GM23338 (cell line): ENCODE measurements around the gene VGLL4. TPM values are rescaled to one million over a fixed set of nuclear protein-coding genes. Genes with fewer than 3 reads are reported as not detected.

Experiments
- ATAC-seq: fragments of 200-7000 bp; cut with Tn5 transposase; 3 replicates; pipeline ENCODE4 v1.9.1; 2020
- DNase-seq: peaks from one replicate; pipeline ENCODE4 v3.0.0-alpha.2; 2015; ENCODE audit warnings: low spot score
- H2AFZ ChIP-seq: fragments of 200-600 bp; sonication (generic); 2 replicates; pipeline ENCODE4 v1.8.0; 2016; ENCODE audit warnings: antibody characterized with exemption, mild to moderate bottlenecking, moderate library complexity
- H3F3A ChIP-seq: fragments of 200-600 bp; sonication (generic); replicated peaks from 2 replicates; pipeline ENCODE4 v1.8.0; 2017; ENCODE audit warnings: antibody characterized with exemption, mixed run types, low read depth
- H3K27ac ChIP-seq: fragments of 200-600 bp; sonication (generic); 2 replicates; pipeline ENCODE4 v1.6.1; 2016; ENCODE audit warnings: low read depth
- H3K27me3 ChIP-seq: fragments of 200-600 bp; sonication (generic); 2 replicates; pipeline ENCODE4 v1.8.0; 2016; ENCODE audit warnings: mild to moderate bottlenecking, mixed run types, moderate library complexity; ENCODE audit not compliant: insufficient read depth
- H3K36me3 ChIP-seq: fragments of 200-600 bp; sonication (generic); 2 replicates; pipeline ENCODE4 v1.8.0; 2016; ENCODE audit warnings: mild to moderate bottlenecking; ENCODE audit not compliant: insufficient read depth
- H3K4me1 ChIP-seq: fragments of 200-600 bp; sonication (generic); 2 replicates; pipeline ENCODE4 v1.8.0; 2016; ENCODE audit warnings: mild to moderate bottlenecking, moderate library complexity; ENCODE audit not compliant: insufficient read depth
- H3K4me2 ChIP-seq: fragments of 200-600 bp; sonication (generic); 2 replicates; pipeline ENCODE4 v1.7.1; 2017; ENCODE audit warnings: mixed run types
- H3K4me3 ChIP-seq: fragments of 200-600 bp; sonication (generic); 2 replicates; pipeline ENCODE4 v1.6.1; 2016; ENCODE audit warnings: mixed run types
- H3K79me2 ChIP-seq: fragments of 200-600 bp; sonication (generic); replicated peaks from 2 replicates; pipeline ENCODE4 v1.8.0; 2017; ENCODE audit warnings: mild to moderate bottlenecking; ENCODE audit not compliant: insufficient read depth
- H3K9me2 ChIP-seq: fragments of 200-600 bp; sonication (generic); 2 replicates; pipeline ENCODE4 v1.8.0; 2017; ENCODE audit not compliant: insufficient read depth
- H4K20me1 ChIP-seq: fragments of 200-600 bp; sonication (generic); replicated peaks from 2 replicates; pipeline ENCODE4 v1.8.0; 2017; ENCODE audit warnings: mild to moderate bottlenecking; ENCODE audit not compliant: insufficient read depth
- H3K27ac Mint-ChIP-seq: 2 replicates; pipeline ENCODE4 v1.8.0; 2020; ENCODE audit warnings: inconsistent platforms, mild to moderate bottlenecking, moderate library complexity, mixed read lengths
- H3K27me3 Mint-ChIP-seq: 3 replicates; pipeline ENCODE4 v1.8.0; 2022; ENCODE audit warnings: low read depth, mild to moderate bottlenecking, moderate library complexity, mixed read lengths, inconsistent platforms; ENCODE audit not compliant: insufficient read depth, poor library complexity
- H3K36me3 Mint-ChIP-seq: 3 replicates; pipeline ENCODE4 v1.8.0; 2021; ENCODE audit warnings: low read depth, mild to moderate bottlenecking, inconsistent platforms, moderate library complexity, mixed read lengths
- H3K4me1 Mint-ChIP-seq: 3 replicates; pipeline ENCODE4 v1.8.0; 2020; ENCODE audit warnings: mild to moderate bottlenecking, inconsistent platforms, mixed read lengths
- H3K4me3 Mint-ChIP-seq: 3 replicates; pipeline ENCODE4 v1.8.0; 2021; ENCODE audit warnings: moderate library complexity, mild to moderate bottlenecking, inconsistent platforms, mixed read lengths
- H3K9me3 Mint-ChIP-seq: 3 replicates; pipeline ENCODE4 v1.8.0; 2020; ENCODE audit warnings: moderate library complexity, mild to moderate bottlenecking, inconsistent platforms, mixed read lengths
- CREB1 ChIP-seq: fragments of 250-450 bp; sonication (Bioruptor Pico); IDR thresholded peaks from 2 replicates; pipeline ENCODE4 v1.5.0; 2020; ENCODE audit warnings: low read depth, mild to moderate bottlenecking, moderate library complexity
- CTCF ChIP-seq, 2 experiments: fragments of 200-600 bp in 1 of 2; sonication (generic) in 1 of 2; conservative IDR thresholded peaks; 2 replicates each; pipeline versions ENCODE4 v1.5.1 to v1.6.1; 2016 to 2017; ENCODE audit warnings: antibody characterized with exemption in 2 of 2, low read depth in 2 of 2, mild to moderate bottlenecking in 2 of 2, moderate library complexity in 1 of 2
- EZH2 ChIP-seq: fragments of 200-600 bp; sonication (generic); IDR thresholded peaks from one replicate; pipeline ENCODE4 v1.8.0; 2017; ENCODE audit warnings: antibody characterized with exemption, mild to moderate bottlenecking, low read depth; ENCODE audit not compliant: unreplicated experiment
- EZH2phosphoT487 ChIP-seq: fragments of 200-600 bp; sonication (generic); IDR thresholded peaks from one replicate; pipeline ENCODE4 v1.8.1; 2018; ENCODE audit warnings: antibody characterized with exemption; ENCODE audit not compliant: unreplicated experiment
- JUNB ChIP-seq: IDR thresholded peaks from one replicate; pipeline ENCODE4 v1.6.1; 2016; ENCODE audit warnings: antibody characterized with exemption; ENCODE audit not compliant: unreplicated experiment
- NANOG ChIP-seq: IDR thresholded peaks from 2 replicates; pipeline ENCODE4 v1.6.1; 2016; ENCODE audit warnings: antibody characterized with exemption, borderline replicate concordance
- POLR2AphosphoS5 ChIP-seq: IDR thresholded peaks from 2 replicates; pipeline ENCODE4 v1.6.1; 2016; ENCODE audit warnings: antibody characterized with exemption, low read depth
- REST ChIP-seq: IDR thresholded peaks from one replicate; pipeline ENCODE4 v1.6.1; 2018; ENCODE audit warnings: antibody characterized with exemption; ENCODE audit not compliant: unreplicated experiment
- STAT1 ChIP-seq: IDR thresholded peaks from one replicate; pipeline ENCODE4 v1.6.1; 2016; ENCODE audit warnings: antibody characterized with exemption; ENCODE audit not compliant: unreplicated experiment
- ZNF114 ChIP-seq: fragments of 250-450 bp; sonication (Bioruptor Pico); IDR thresholded peaks from 2 replicates; pipeline ENCODE4 v1.5.0; 2020; ENCODE audit warnings: mild to moderate bottlenecking, moderate library complexity
- ZNF331 ChIP-seq: fragments of 250-450 bp; sonication (Bioruptor Pico); IDR thresholded peaks from 2 replicates; pipeline ENCODE4 v1.5.0; 2020; ENCODE audit warnings: low read depth, mild to moderate bottlenecking, moderate library complexity
- polyA plus RNA-seq: library from polyadenylated mRNA; unstranded; fragments of >200 nt; fragmentation: Nextera tagmentation; extraction: Ambion mirVana; gene quantifications from 2 replicates; pipeline ENCODE4 v1.2.1, GENCODE V29; 2016
- total RNA-seq: library from RNA; depleted of rRNA; stranded (reverse); fragments of >200 nt; shearing (Covaris generic); gene quantifications from 2 replicates; pipeline ENCODE4 v1.2.3, GENCODE V29; 2014
- TF ChIP-seq, protein P1 (sequence below): IDR thresholded peaks from 2 replicates; pipeline ENCODE4 v1.6.1; 2016; ENCODE audit warnings: antibody characterized with exemption
- TF ChIP-seq, protein P2 (sequence below): fragments of 250-450 bp; sonication (Bioruptor Pico); IDR thresholded peaks from 2 replicates; pipeline ENCODE4 v1.5.0; 2020; ENCODE audit warnings: mild to moderate bottlenecking, moderate library complexity

The VGLL4 gene
- total and polyA plus RNA-seq, 2 experiments from 2014 or later = 20.8 to 45.9 TPM

GRCh38 chr3:11555211-11555782 lies 88.4 kb downstream of the VGLL4 start:
- TF ChIP-seq STAT1 = no peak
- TF ChIP-seq CTCF (conservative IDR thresholded peaks at IDR 0.05; ENCODE audit: low read depth in 2 of 2) = no peak
- no peak for TF ChIP-seq CREB1 (CRISPR knock-in tag)
- TF ChIP-seq, protein P1, sequence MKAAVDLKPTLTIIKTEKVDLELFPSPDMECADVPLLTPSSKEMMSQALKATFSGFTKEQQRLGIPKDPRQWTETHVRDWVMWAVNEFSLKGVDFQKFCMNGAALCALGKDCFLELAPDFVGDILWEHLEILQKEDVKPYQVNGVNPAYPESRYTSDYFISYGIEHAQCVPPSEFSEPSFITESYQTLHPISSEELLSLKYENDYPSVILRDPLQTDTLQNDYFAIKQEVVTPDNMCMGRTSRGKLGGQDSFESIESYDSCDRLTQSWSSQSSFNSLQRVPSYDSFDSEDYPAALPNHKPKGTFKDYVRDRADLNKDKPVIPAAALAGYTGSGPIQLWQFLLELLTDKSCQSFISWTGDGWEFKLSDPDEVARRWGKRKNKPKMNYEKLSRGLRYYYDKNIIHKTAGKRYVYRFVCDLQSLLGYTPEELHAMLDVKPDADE = no peak
- TF ChIP-seq POLR2AphosphoS5 = no peak
- TF ChIP-seq JUNB = no peak
- no peak for TF ChIP-seq NANOG
- TF ChIP-seq REST = no peak
- TF ChIP-seq EZH2phosphoT487 = no peak
- no peak for TF ChIP-seq ZNF114
- no peak for TF ChIP-seq EZH2
- no peak for TF ChIP-seq ZNF331 (CRISPR knock-in tag)
- TF ChIP-seq, protein P2, sequence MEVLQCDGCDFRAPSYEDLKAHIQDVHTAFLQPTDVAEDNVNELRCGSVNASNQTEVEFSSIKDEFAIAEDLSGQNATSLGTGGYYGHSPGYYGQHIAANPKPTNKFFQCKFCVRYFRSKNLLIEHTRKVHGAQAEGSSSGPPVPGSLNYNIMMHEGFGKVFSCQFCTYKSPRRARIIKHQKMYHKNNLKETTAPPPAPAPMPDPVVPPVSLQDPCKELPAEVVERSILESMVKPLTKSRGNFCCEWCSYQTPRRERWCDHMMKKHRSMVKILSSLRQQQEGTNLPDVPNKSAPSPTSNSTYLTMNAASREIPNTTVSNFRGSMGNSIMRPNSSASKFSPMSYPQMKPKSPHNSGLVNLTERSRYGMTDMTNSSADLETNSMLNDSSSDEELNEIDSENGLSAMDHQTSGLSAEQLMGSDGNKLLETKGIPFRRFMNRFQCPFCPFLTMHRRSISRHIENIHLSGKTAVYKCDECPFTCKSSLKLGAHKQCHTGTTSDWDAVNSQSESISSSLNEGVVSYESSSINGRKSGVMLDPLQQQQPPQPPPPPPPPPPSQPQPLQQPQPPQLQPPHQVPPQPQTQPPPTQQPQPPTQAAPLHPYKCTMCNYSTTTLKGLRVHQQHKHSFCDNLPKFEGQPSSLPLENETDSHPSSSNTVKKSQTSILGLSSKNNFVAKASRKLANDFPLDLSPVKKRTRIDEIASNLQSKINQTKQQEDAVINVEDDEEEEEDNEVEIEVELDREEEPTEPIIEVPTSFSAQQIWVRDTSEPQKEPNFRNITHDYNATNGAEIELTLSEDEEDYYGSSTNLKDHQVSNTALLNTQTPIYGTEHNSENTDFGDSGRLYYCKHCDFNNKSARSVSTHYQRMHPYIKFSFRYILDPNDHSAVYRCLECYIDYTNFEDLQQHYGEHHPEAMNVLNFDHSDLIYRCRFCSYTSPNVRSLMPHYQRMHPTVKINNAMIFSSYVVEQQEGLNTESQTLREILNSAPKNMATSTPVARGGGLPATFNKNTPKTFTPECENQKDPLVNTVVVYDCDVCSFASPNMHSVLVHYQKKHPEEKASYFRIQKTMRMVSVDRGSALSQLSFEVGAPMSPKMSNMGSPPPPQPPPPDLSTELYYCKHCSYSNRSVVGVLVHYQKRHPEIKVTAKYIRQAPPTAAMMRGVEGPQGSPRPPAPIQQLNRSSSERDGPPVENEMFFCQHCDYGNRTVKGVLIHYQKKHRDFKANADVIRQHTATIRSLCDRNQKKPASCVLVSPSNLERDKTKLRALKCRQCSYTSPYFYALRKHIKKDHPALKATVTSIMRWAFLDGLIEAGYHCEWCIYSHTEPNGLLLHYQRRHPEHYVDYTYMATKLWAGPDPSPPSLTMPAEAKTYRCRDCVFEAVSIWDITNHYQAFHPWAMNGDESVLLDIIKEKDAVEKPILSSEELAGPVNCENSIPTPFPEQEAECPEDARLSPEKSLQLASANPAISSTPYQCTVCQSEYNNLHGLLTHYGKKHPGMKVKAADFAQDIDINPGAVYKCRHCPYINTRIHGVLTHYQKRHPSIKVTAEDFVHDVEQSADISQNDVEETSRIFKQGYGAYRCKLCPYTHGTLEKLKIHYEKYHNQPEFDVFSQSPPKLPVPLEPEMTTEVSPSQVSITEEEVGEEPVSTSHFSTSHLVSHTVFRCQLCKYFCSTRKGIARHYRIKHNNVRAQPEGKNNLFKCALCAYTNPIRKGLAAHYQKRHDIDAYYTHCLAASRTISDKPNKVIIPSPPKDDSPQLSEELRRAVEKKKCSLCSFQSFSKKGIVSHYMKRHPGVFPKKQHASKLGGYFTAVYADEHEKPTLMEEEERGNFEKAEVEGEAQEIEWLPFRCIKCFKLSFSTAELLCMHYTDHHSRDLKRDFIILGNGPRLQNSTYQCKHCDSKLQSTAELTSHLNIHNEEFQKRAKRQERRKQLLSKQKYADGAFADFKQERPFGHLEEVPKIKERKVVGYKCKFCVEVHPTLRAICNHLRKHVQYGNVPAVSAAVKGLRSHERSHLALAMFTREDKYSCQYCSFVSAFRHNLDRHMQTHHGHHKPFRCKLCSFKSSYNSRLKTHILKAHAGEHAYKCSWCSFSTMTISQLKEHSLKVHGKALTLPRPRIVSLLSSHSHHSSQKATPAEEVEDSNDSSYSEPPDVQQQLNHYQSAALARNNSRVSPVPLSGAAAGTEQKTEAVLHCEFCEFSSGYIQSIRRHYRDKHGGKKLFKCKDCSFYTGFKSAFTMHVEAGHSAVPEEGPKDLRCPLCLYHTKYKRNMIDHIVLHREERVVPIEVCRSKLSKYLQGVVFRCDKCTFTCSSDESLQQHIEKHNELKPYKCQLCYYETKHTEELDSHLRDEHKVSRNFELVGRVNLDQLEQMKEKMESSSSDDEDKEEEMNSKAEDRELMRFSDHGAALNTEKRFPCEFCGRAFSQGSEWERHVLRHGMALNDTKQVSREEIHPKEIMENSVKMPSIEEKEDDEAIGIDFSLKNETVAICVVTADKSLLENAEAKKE (CRISPR knock-in tag) = no peak
- Histone ChIP-seq H4K20me1 (peaks cover 12% of the 10 kb centered on the region; the same call in 1 of the 2 replicates), H3K4me2 (no peak overlapping the region), H3K27me3 (no peaks in the 10 kb centered on the region), H3K79me2 (peaks cover 11% of the 10 kb centered on the region; the same call in 1 of the 2 replicates), H3K4me1 (no peaks in the 10 kb centered on the region), H3K36me3 (no peaks in the 10 kb centered on the region), H3K4me3 (no peak overlapping the region), H2AFZ (no peak overlapping the region), H3K9me2 (no peaks in the 10 kb centered on the region), H3F3A (no peaks in the 10 kb centered on the region), H3K27ac (no peak overlapping the region)
- ATAC-seq (no peak), DNase-seq (no peak)
- no peak overlapping the region for H3K4me3 Mint-ChIP-seq
- no peak overlapping the region for H3K27ac Mint-ChIP-seq
- H3K36me3 Mint-ChIP-seq = peaks cover 33% of the 10 kb centered on the region
- no peaks in the 10 kb centered on the region; the same call in 2 of the 3 replicates for H3K9me3 Mint-ChIP-seq
- H3K27me3 Mint-ChIP-seq = peaks cover 5% of the 10 kb centered on the region
- peaks cover 6% of the 10 kb centered on the region; the same call in 1 of the 3 replicates for H3K4me1 Mint-ChIP-seq
